Activated CD4-positive, CD25-positive, alpha-beta regulatory T cell treated with anti-CD3 and anti-CD28 coated beads, Interleukin-2, amount 50 U/mL, for 24 hours (primary cell): ENCODE results near the gene TCF4.

ENCODE experiments used
- ATAC-seq, 2 donors: fragments of 150-1000 bp; cut with Tn5 transposase; one replicate each; pipeline ENCODE4 v1.10.0; 2021; ENCODE audit warnings: mild to moderate bottlenecking in 1 of 2, moderate library complexity in 1 of 2

TCF4 gene

DNA sequence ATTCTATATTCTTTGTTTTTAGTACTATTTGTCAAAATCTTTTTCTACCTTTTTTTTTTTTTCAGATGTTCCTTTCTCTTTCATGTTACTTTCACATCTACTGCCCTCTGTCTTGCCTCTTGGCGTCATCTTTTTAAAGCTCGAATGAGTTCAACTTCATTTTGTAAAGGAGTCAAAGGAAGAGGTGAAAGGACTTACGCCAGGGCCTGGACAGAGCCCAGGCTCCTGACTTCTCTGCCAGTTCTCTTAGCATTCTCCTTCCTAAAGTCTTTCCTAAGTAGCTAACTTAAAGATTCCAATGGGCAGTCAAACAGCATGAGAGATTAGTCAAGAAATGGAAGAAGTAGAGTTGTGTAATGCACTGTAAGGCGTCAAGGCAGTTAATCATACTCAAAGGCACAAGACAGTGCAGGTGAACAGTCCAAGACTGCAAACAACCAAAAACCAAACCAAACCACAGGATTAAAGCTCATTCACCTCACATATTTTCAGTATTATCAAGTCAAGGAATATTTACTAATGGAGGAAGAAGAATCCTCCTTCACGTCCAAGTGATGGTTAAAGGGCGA lies 301.7 kb downstream of the TCF4 start:
- no peak for ATAC-seq

- no peak for ATAC-seq
Measured at GRCh38 chr18:55284614-55285013, 303.4 kb downstream of the TCF4 start.

DNA sequence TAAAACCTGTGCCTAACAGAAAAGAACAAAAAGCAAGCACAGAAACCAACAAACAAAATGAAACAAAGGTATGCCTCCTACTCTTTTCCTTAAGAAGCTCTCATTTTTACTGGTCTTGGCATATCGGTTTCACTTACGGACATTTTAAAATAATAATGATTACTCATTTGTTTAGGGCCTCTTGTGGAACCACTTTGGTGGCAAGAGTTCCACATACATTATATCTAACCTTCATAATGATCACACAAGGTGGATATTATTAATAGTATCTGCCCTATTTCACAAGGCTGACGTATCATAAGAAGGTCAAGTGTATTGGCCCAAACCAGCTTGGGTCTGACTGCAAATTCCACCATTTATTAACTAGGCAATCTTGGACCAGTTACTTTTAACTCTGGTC lies 304.7 kb downstream of the TCF4 start:
- no peak for ATAC-seq

DNA sequence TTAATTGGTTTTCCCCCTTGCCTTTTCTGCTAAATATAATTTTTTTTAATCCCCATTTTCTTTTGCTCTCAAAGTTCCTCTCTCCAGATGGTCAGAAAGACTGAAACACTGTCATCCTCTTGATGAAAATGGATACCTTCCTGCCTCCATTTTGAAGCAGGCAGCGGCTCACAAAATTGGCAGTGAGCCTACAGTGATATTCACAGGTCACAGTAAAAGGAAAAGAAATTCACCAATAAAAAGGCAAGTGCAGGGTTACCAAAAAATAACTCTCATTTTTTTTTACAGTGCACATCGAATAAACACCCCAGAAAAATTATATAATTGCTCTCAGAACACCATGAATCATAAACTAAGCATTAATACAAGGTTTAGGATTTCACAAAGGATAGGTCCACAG lies 307.5 kb downstream of the TCF4 start:
- no peak for ATAC-seq

DNA sequence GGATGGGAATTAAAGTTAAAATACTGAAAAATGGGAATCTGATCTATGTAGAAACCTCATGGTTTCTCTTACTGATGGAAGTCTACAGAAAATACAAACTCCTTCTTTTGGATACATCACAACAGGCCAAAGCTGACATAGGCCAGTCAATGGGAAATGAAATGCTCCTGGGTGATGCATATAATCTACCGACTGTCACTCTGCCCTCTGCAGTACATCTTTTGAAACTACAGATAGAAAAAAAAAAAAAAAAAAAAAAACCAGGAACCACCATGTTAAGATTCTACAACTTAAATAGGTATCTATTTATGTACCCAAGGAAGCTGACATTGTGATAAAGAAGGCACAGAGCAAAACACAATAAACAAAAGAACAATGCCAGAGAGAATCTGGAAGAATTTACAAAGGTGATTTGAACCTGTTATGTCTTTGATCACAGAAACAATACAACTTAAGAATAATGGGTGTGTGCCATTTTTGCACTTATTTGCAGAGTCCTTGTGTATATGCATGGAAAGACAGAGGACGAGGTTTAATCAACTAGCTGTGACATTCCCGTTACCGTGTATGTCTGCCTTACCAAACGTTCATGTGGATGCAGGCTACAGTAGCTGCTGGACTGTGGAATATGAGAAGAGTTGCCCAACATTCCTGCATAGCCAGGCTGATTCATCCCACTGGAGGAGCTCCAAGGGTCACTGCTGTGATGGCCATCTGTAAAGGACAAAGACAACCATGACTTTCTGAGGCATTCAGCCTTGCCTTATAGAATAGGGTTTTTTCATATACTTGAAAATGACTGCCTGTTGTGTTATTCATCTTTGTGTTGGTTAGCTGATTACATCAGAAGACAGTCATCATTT lies 312.7 kb downstream of the TCF4 start:
- ATAC-seq: no peak

GRCh38 chr18:55272510-55273243 lies 315.3 kb downstream of the TCF4 start:
- no peak for ATAC-seq

DNA sequence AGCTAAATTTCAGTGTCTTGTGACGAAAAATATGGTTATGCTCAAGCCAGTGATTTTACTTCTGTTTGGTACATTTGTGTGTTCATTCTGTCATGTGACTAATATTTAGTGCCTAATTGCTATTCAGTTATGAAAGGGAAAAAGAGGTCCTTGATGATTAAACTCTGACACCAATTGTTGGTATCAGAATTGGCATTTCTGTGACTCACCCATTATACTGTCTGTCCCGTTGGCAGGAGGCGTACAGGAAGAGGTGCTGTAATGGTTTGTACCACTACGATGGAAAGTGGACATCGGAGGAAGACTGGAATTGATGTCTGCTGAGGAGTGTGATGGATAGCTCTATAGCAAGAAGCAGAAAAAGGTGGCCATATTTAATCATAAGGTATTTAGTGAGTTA lies 318.4 kb downstream of the TCF4 start:
- no peak for ATAC-seq

DNA sequence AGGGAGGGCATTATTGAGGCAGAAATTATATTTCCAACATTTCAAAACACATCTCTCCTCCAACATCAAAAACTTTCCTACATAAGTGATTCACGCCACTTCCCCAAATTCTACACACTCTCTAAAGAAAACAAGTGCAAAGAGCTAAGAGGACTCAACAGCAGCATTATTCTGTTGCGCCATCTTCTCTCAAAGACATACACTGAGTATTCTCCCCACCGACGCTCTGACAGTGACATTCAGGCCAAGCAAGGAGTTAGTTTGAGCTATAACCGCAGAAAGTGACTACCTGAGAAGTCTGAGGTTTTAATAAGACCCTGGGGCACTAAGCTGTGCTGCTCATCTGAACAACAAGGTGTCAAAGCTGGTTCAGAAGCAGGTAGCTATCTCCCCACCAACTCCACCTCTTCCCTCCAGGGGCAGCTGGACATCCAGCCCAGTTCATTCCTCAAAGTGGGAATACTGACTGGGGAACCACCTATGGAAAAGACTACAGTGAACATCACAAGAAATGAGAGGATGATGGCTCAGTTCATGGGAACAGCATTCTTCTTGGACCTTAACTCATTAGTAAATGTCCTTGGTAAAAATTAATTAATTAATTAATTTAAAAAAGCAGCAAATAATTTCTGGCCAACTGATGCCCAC lies 319.2 kb downstream of the TCF4 start:
- peak in 1 of 2 donors; percentile 19 for ATAC-seq

GRCh38 chr18:55268151-55268601 lies 319.8 kb downstream of the TCF4 start:
- ATAC-seq: peak in 1 of 2 donors; percentile 39

- no peak for ATAC-seq
Measured at GRCh38 chr18:55266981-55267380, 321.0 kb downstream of the TCF4 start.

DNA sequence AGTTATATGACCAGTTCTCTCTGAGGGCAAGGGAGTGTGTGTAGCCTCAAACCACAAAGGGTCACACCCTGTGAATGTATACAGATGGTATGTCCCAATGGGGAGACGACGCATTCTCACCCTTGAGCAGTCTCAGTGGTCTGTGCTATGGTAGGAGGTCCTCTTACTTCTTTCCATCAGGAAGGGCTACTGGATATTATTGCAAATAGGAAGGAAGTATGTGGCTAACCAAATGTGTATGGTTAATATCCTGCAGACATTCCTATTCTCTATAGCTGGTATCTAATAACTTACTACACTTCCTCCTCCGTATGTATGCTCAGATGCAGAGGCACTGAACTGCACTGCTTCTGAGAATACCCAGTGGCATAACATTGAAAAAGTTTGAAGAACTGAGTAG lies 322.0 kb downstream of the TCF4 start:
- ATAC-seq: no peak

- no peak for ATAC-seq
Measured at GRCh38 chr18:55265130-55265675, 322.8 kb downstream of the TCF4 start.

- no peak for ATAC-seq
Measured at GRCh38 chr18:55264108-55264507, 323.9 kb downstream of the TCF4 start.

GRCh38 chr18:55262021-55262560 lies 325.9 kb downstream of the TCF4 start:
- no peak for ATAC-seq

- ATAC-seq: no peak
Measured at GRCh38 chr18:55261253-55261652, 326.7 kb downstream of the TCF4 start.

DNA sequence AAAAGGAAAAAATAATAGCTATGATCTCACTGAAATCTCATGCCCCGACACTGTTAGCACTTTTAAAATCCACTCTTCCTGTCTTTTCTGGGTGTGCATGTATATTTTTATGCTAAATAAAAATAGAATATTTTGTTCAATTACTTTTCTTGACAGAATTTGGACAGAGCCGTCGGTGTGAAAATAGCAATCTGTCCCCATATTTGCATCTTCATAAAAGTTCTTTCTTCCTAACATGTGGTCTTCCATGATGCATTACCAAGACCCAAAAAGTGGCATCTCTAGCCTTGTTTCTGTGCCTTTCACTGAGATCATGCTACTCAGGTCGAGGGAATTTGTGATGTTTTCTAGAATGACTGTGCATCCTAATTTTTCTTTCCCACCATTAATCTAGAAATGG lies 329.9 kb downstream of the TCF4 start:
- ATAC-seq: no peak

GRCh38 chr18:55256929-55257289 lies 331.1 kb downstream of the TCF4 start:
- no peak for ATAC-seq

- no peak for ATAC-seq
Measured at GRCh38 chr18:55256226-55256928, 331.6 kb downstream of the TCF4 start.

GRCh38 chr18:55253814-55254213 lies 334.2 kb downstream of the TCF4 start:
- no peak for ATAC-seq

DNA sequence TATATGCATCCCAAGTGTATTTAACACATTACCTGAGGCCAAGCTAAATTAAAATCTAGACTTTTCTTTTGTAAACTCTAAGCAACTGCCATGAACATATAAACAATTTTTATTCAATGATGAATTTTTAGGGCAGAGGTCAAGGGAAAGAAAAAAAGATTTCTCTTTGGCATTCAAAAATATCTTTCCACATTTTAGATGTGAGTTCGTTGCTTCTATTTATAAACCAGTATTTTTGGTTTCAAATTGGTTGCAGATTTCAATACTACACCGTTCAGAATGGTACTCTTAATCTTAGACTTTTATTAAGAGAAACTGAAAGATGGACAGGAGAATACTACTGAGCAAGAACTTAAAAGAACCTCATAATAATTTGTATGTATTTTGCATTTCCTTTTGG lies 335.1 kb downstream of the TCF4 start:
- no peak for ATAC-seq

DNA sequence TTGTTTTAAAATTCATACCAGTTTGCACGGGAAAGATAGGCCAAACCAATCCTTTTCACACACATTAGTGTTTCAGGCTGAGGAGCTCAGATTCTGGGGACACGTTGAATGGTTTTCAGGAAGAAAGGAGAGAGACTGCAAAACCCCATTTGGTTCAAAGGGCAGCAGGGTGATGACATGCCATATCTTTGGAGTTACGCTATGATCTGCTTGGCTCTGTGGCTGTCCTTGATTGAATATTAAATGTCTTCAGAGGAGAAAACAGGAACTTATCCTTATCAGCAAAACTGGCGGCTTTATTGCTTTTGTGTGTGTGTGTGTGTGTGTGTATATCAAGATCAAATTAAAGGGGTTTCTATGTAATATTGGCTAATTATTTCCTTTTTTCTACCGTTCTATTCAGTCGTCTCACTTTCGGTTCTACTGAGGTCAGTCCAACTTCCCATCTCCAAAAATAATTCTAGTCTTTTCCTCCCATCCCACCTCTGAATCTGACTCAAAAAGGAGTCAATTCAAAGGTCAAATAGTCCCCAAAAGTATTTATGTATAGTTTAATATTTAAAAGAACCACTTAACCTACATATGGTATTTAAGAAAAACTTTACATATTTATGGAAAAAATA lies 335.8 kb downstream of the TCF4 start:
- no peak for ATAC-seq
